ENCODE results near the gene BUB1. TPM values are rescaled to one million over a fixed set of nuclear protein-coding genes. Genes with fewer than 3 reads are reported as not detected.
"Not testable (repeated sequence)": the region's sequence is repeated elsewhere in the genome, so short reads cannot be mapped to it uniquely, and the experiment has no call there.

Gene BUB1
- total RNA-seq, 1 donor from 2014 or later = 10.0 TPM

DNA sequence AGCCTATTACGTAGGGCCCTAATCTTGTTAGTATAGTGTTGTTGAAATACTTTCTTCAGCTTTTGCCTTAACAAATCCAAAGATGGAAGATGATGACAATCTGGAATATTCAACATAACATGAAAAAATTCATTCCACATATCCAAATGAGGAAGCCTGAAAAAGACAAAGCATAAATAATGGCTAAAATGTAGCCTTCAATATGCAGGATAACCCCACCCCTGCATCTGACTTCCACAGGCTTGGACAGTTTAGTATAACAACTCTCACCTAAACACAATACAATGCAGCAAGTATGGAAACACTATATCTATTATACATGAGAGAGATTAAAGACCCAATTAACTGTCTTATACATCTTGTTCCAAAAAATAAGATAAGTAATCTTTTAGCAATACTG lies 39.9 kb downstream of the BUB1 start:
- Mint-ChIP-seq H3K36me3 (ENCODE audit: unreplicated experiment) (no peaks in the 10 kb centered on the region), H3K9me3 (ENCODE audit: unreplicated experiment) (no peaks in the 10 kb centered on the region), H3K4me1 (ENCODE audit: low read depth, unreplicated experiment) (no peaks in the 10 kb centered on the region), H3K4me3 (ENCODE audit: unreplicated experiment) (no peak overlapping the region), H3K27ac (ENCODE audit: unreplicated experiment) (no peak overlapping the region), H3K27me3 (ENCODE audit: unreplicated experiment) (peaks cover 1% of the 10 kb centered on the region)
- no peak for DNase-seq
- TF ChIP-seq, protein P1, sequence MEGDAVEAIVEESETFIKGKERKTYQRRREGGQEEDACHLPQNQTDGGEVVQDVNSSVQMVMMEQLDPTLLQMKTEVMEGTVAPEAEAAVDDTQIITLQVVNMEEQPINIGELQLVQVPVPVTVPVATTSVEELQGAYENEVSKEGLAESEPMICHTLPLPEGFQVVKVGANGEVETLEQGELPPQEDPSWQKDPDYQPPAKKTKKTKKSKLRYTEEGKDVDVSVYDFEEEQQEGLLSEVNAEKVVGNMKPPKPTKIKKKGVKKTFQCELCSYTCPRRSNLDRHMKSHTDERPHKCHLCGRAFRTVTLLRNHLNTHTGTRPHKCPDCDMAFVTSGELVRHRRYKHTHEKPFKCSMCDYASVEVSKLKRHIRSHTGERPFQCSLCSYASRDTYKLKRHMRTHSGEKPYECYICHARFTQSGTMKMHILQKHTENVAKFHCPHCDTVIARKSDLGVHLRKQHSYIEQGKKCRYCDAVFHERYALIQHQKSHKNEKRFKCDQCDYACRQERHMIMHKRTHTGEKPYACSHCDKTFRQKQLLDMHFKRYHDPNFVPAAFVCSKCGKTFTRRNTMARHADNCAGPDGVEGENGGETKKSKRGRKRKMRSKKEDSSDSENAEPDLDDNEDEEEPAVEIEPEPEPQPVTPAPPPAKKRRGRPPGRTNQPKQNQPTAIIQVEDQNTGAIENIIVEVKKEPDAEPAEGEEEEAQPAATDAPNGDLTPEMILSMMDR (IDR thresholded peaks at IDR 0.05; ENCODE audit: partially characterized antibody, unreplicated experiment) = no peak

- TF ChIP-seq, protein P1 (IDR thresholded peaks at IDR 0.05; ENCODE audit: partially characterized antibody, unreplicated experiment) = no peak
- no peak for DNase-seq
- Mint-ChIP-seq H3K27ac (ENCODE audit: unreplicated experiment) (no peak overlapping the region), H3K4me1 (ENCODE audit: low read depth, unreplicated experiment) (no peaks in the 10 kb centered on the region), H3K4me3 (ENCODE audit: unreplicated experiment) (no peak overlapping the region), H3K9me3 (ENCODE audit: unreplicated experiment) (no peaks in the 10 kb centered on the region), H3K27me3 (ENCODE audit: unreplicated experiment) (peaks cover 1% of the 10 kb centered on the region), H3K36me3 (ENCODE audit: unreplicated experiment) (no peaks in the 10 kb centered on the region)
Observed at GRCh38 chr2:110637093-110637492, 40.8 kb downstream of the BUB1 start.

- H3K27ac Mint-ChIP-seq (ENCODE audit: unreplicated experiment); DNase-seq; H3K4me1 Mint-ChIP-seq (ENCODE audit: low read depth, unreplicated experiment); H3K36me3 Mint-ChIP-seq (ENCODE audit: unreplicated experiment); H3K4me3 Mint-ChIP-seq (ENCODE audit: unreplicated experiment); H3K27me3 Mint-ChIP-seq (ENCODE audit: unreplicated experiment); H3K9me3 Mint-ChIP-seq (ENCODE audit: unreplicated experiment): not testable (repeated sequence)
Observed at GRCh38 chr2:110635949-110636628, 41.8 kb downstream of the BUB1 start.

DNA sequence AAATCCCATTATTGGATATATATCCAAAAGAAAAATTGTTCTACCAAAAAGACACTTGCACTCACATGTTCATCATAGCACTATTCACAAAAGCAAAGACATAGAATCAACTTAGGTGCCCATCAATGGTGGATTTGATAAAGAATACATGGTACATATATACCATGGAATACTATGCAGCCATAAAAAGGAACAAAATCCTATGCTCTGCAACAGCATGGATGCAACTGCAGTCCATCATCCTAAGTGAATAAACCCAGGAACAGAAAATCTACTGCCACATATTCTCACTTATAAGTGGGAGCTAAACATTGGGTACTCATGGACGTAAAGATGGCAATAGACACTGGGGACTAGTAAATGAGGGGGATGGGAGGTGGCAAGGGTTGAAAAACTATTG lies 50.5 kb downstream of the BUB1 start:
- H3K36me3 Mint-ChIP-seq (ENCODE audit: unreplicated experiment); H3K4me3 Mint-ChIP-seq (ENCODE audit: unreplicated experiment); H3K4me1 Mint-ChIP-seq (ENCODE audit: low read depth, unreplicated experiment); H3K9me3 Mint-ChIP-seq (ENCODE audit: unreplicated experiment); DNase-seq; H3K27me3 Mint-ChIP-seq (ENCODE audit: unreplicated experiment); H3K27ac Mint-ChIP-seq (ENCODE audit: unreplicated experiment): not testable (repeated sequence)

DNA sequence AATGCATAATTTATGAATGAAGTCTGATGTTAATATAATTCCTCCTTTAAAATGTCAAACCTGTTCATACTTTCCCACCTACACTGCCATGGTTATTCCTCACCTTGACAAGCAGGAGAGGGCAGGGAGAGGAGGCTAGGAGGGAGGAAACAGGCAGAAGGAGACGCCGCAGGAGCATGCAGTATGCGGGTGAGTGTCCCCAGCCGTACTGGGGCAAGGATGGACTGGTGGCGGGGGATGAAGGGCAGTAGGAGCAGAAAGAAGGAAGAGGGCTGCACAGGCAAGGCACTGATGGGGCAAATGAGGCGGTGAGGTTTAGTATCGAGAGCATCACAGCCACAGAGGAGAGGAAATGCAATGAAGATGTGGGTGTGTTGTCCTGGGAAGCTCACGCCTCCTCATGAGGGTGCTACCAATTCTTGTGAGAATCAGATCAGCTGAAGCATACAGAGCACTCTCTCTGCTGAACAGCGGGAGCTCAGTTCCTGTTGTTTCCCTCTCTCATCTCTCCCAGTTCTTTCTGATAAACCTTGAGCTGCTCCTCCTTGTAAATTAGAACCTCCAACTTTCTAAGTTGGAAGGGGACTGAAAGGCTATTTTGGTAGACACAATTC lies 58.4 kb downstream of the BUB1 start:
- H3K9me3 Mint-ChIP-seq (ENCODE audit: unreplicated experiment); H3K36me3 Mint-ChIP-seq (ENCODE audit: unreplicated experiment); H3K27me3 Mint-ChIP-seq (ENCODE audit: unreplicated experiment); H3K27ac Mint-ChIP-seq (ENCODE audit: unreplicated experiment); DNase-seq; H3K4me1 Mint-ChIP-seq (ENCODE audit: low read depth, unreplicated experiment); H3K4me3 Mint-ChIP-seq (ENCODE audit: unreplicated experiment): not testable (repeated sequence)

DNA sequence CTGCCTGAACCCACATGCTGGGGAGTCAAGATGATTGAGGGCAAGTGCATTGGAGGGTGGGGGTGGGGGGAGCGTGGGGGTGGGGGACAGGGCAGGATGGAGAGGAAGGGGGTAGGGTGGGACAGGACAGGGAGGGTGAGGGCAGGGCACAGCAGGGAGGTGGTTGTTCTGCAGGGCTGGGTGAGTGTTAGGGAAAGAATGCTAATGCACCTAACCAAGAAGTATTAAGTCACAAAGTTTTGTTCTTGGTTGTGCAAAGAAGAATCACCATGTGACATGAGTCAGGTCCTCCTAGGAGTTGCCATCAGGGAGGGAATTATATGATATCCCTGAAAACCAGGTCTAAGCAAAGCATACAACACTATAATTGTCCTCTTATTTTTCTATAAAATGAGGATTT lies 63.9 kb downstream of the BUB1 start:
- not testable (repeated sequence) for H3K27me3 Mint-ChIP-seq (ENCODE audit: unreplicated experiment); H3K4me1 Mint-ChIP-seq (ENCODE audit: low read depth, unreplicated experiment); H3K36me3 Mint-ChIP-seq (ENCODE audit: unreplicated experiment); DNase-seq; H3K27ac Mint-ChIP-seq (ENCODE audit: unreplicated experiment); H3K4me3 Mint-ChIP-seq (ENCODE audit: unreplicated experiment); H3K9me3 Mint-ChIP-seq (ENCODE audit: unreplicated experiment)

- H3K4me3 Mint-ChIP-seq (ENCODE audit: unreplicated experiment); H3K4me1 Mint-ChIP-seq (ENCODE audit: low read depth, unreplicated experiment); H3K27me3 Mint-ChIP-seq (ENCODE audit: unreplicated experiment); H3K36me3 Mint-ChIP-seq (ENCODE audit: unreplicated experiment); H3K27ac Mint-ChIP-seq (ENCODE audit: unreplicated experiment); H3K9me3 Mint-ChIP-seq (ENCODE audit: unreplicated experiment): not testable (repeated sequence)
- DNase-seq = peak; percentile 40
Observed at GRCh38 chr2:110610613-110611250, 67.1 kb downstream of the BUB1 start.

- not testable (repeated sequence) for H3K36me3 Mint-ChIP-seq (ENCODE audit: unreplicated experiment); H3K4me3 Mint-ChIP-seq (ENCODE audit: unreplicated experiment); H3K4me1 Mint-ChIP-seq (ENCODE audit: low read depth, unreplicated experiment); H3K27ac Mint-ChIP-seq (ENCODE audit: unreplicated experiment); DNase-seq; H3K27me3 Mint-ChIP-seq (ENCODE audit: unreplicated experiment); H3K9me3 Mint-ChIP-seq (ENCODE audit: unreplicated experiment)
Observed at GRCh38 chr2:110609843-110610612, 67.8 kb downstream of the BUB1 start.

DNA sequence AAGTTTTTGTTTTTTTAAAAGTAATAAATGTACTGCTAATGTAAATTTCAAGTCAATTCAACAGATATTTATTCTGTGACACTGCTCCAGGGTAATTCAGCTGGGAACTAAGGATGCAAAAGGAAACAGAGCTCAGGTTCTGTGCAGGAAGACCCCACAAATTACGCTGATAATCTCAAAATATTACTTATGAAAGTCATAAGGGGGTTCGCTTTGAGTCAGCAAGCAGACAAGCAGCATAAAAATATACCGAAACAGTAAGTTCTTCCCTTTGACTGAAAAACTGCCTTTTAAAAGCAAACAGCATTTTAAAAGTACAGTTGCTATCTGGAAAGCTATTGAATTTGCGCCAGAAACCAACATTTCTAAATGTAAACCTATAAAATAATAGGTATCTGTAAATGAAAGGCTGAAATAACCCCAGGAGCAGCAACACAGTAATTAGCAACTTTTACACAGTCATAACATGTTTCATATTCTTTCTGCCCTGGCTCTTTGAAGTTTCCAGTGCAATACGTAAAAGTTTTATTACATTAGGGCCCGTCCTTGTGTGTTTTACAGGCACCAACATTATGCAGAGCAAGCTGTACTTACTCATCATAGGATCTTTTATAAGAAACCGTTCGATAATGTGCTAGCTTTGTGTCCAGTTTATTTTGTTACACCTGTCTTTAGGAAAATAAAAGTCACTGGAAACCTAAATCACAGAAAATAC lies 68.9 kb downstream of the BUB1 start:
- not testable (repeated sequence) for H3K27ac Mint-ChIP-seq (ENCODE audit: unreplicated experiment); H3K9me3 Mint-ChIP-seq (ENCODE audit: unreplicated experiment); H3K4me1 Mint-ChIP-seq (ENCODE audit: low read depth, unreplicated experiment)

More for the DNA sequence above, 68.9 kb downstream of the BUB1 start:
- H3K4me3 Mint-ChIP-seq (ENCODE audit: unreplicated experiment); DNase-seq; H3K36me3 Mint-ChIP-seq (ENCODE audit: unreplicated experiment); H3K27me3 Mint-ChIP-seq (ENCODE audit: unreplicated experiment): not testable (repeated sequence)

Data from glutamatergic neuron (in vitro differentiated cells).